ENCODE measurements around the gene CBX3. TPM values are rescaled to one million over a fixed set of nuclear protein-coding genes. Genes with fewer than 3 reads are reported as not detected.
A peak's percentile ranks its signal among the peaks of the same experiment; 100 is the strongest.

CBX3 gene
- total RNA-seq, 1 experiment from 2014 or later = 232 TPM

- CTCF ChIA-PET = no interaction called here
- Mint-ChIP-seq H3K27me3 (ENCODE audit: low read depth) (peaks cover 3% of the 10 kb centered on the region), H3K4me1 (peaks cover 36% of the 10 kb centered on the region), H3K27ac (peak overlapping the region; percentile 93), H3K4me3 (peak overlapping the region; percentile 89), H3K9me3 (no peaks in the 10 kb centered on the region), H3K36me3 (peaks cover 73% of the 10 kb centered on the region)
- peak; percentile 22 for DNase-seq (ENCODE audit: low spot score)
- TF ChIP-seq ESRRA (CRISPR knock-in tag; IDR thresholded peaks at IDR 0.05; ENCODE audit: borderline replicate concordance) (peak; percentile 41; the same call in 1 of the 2 replicates), SOX15 (CRISPR knock-in tag; IDR thresholded peaks at IDR 0.05) (no peak), HMGA2 (CRISPR knock-in tag; IDR thresholded peaks at IDR 0.05) (no peak), JUN (CRISPR knock-in tag; IDR thresholded peaks at IDR 0.05) (no peak), RORB (CRISPR knock-in tag; IDR thresholded peaks at IDR 0.05) (no peak), ZNF512 (CRISPR knock-in tag; IDR thresholded peaks at IDR 0.05; ENCODE audit: borderline replicate concordance) (no peak), CREB1 (CRISPR knock-in tag; IDR thresholded peaks at IDR 0.05) (no peak), ATF2 (CRISPR knock-in tag; IDR thresholded peaks at IDR 0.05; ENCODE audit: borderline replicate concordance, low read depth) (no peak)
- POLR2A ChIA-PET = interaction anchor here (0.6 to 2.4 kb wide), 9 partner anchors 10 to 1077 kb away, joined by 3 to 10 read pairs (median 4); partner anchors contain the start of gene NFE2L3
- no peak for ATAC-seq
Measured at GRCh38 chr7:26202019-26202990, 760 bp downstream of the CBX3 start.

DNA sequence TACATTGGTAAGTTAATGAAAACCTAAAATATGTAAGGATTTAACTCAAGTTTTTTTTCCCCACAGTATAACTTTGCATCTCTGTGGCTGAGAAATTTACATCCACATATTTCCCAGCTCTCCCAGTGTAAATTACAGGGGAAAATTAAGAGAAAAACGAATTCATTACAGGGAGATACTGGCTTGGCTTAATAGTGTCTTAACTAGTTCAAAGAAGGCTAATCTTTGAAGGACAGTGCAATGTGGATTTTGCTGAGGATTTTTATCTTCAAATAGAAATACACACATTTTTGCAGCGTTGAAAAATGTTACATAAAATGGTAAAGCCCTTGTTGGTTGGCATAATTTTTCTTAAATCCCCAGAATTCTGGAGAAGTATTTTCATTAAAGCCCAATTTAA, 1.5 kb downstream of the CBX3 start:
- ATAC-seq = no peak
- Mint-ChIP-seq H3K4me1 (peaks cover 35% of the 10 kb centered on the region), H3K36me3 (peaks cover 74% of the 10 kb centered on the region), H3K9me3 (no peaks in the 10 kb centered on the region), H3K27ac (peak overlapping the region; percentile 93), H3K4me3 (peak overlapping the region; percentile 89), H3K27me3 (ENCODE audit: low read depth) (peaks cover 3% of the 10 kb centered on the region)
- DNase-seq (ENCODE audit: low spot score) = no peak
- ChIA-PET POLR2A (interaction anchor here (0.9 to 2.4 kb wide), 2 partner anchors 10 to 1077 kb away, joined by 3 to 6 read pairs; no protein-coding TSS in a partner anchor), CTCF (no interaction called here)
- TF ChIP-seq USF2 (CRISPR knock-in tag; IDR thresholded peaks at IDR 0.05) = no peak

GRCh38 chr7:26208040-26208439, 6.5 kb downstream of the CBX3 start:
- peaks cover 92% of the 10 kb centered on the region for H3K36me3 Mint-ChIP-seq
- ChIA-PET CTCF (interaction anchor here (1.1 kb wide), 1 partner anchor 256 kb away, joined by 3 read pairs; no protein-coding TSS in a partner anchor), POLR2A (interaction anchor here (0.6 to 2.2 kb wide), 3 partner anchors 9 to 113 kb away, joined by 5 to 8 read pairs (median 5); no protein-coding TSS in a partner anchor)
- ATAC-seq = no peak
- H3K27ac Mint-ChIP-seq = no peak overlapping the region
- H3K4me1 Mint-ChIP-seq = peaks cover 35% of the 10 kb centered on the region
- no peak for DNase-seq (ENCODE audit: low spot score)
- H3K9me3 Mint-ChIP-seq = no peaks in the 10 kb centered on the region
- no peak overlapping the region for H3K4me3 Mint-ChIP-seq
- TF ChIP-seq ZBTB21 (CRISPR knock-in tag; IDR thresholded peaks at IDR 0.05; ENCODE audit: borderline replicate concordance) (no peak), KAT7 (CRISPR knock-in tag; IDR thresholded peaks at IDR 0.05; ENCODE audit: borderline replicate concordance) (no peak), ZNF396 (CRISPR knock-in tag; IDR thresholded peaks at IDR 0.05; ENCODE audit: borderline replicate concordance) (no peak), ZNF138 (CRISPR knock-in tag; conservative IDR thresholded peaks at IDR 0.05) (no peak), SP1 (CRISPR knock-in tag; conservative IDR thresholded peaks at IDR 0.05) (no peak), TCF7 (CRISPR knock-in tag; IDR thresholded peaks at IDR 0.05; ENCODE audit: low read depth) (no peak), MYBL2 (CRISPR knock-in tag; IDR thresholded peaks at IDR 0.05) (no peak), ELF4 (CRISPR knock-in tag; IDR thresholded peaks at IDR 0.05; ENCODE audit: low read depth) (no peak), IRF2 (CRISPR knock-in tag; IDR thresholded peaks at IDR 0.05; ENCODE audit: borderline replicate concordance, low read depth) (no peak), ZNF232 (CRISPR knock-in tag; IDR thresholded peaks at IDR 0.05) (no peak), JAZF1 (CRISPR knock-in tag; IDR thresholded peaks at IDR 0.05) (no peak), TEAD1 (CRISPR knock-in tag; IDR thresholded peaks at IDR 0.05) (no peak), NFE2L1 (CRISPR knock-in tag; IDR thresholded peaks at IDR 0.05) (no peak), JUN (CRISPR knock-in tag; IDR thresholded peaks at IDR 0.05) (no peak), GRHL2 (CRISPR knock-in tag; IDR thresholded peaks at IDR 0.05; ENCODE audit: insufficient replicate concordance, severe bottlenecking) (no peak), RELA (CRISPR knock-in tag; IDR thresholded peaks at IDR 0.05; ENCODE audit: borderline replicate concordance) (no peak), SOX15 (CRISPR knock-in tag; IDR thresholded peaks at IDR 0.05) (no peak)
- TF ChIP-seq, protein P1, sequence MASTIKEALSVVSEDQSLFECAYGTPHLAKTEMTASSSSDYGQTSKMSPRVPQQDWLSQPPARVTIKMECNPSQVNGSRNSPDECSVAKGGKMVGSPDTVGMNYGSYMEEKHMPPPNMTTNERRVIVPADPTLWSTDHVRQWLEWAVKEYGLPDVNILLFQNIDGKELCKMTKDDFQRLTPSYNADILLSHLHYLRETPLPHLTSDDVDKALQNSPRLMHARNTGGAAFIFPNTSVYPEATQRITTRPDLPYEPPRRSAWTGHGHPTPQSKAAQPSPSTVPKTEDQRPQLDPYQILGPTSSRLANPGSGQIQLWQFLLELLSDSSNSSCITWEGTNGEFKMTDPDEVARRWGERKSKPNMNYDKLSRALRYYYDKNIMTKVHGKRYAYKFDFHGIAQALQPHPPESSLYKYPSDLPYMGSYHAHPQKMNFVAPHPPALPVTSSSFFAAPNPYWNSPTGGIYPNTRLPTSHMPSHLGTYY (CRISPR knock-in tag; IDR thresholded peaks at IDR 0.05) = no peak
- H3K27me3 Mint-ChIP-seq (ENCODE audit: low read depth) = no peaks in the 10 kb centered on the region
